ENCODE measurements around the gene SYCE3.

The SYCE3 gene

DNA sequence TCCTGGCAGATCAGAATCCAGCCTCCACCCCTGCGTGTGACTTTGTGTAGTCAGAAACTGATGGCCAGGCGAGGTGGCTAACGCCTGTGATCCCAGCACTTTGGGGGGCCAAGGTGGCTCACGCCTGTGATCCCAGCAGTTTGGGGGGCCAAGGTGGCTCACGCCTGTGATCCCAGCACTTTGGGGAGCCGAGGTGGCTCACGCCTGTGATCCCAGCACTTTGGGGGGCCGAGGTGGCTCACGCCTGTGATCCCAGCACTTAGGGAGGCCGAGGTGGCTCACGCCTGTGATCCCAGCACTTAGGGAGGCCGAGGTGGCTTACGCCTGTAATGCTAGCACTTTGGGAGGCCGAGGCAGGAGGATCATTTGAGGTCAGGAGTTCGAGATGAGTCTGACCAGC lies 49.5 kb downstream of the SYCE3 start:
- H3K27me3 ChIP-seq (ENCODE audit: control insufficient read depth in 1 of 2, insufficient read depth in 2 of 2, low read length in 2 of 2), result no peaks in the 10 kb centered on the region
- peaks cover 10 to 12% of the 10 kb centered on the region in 2 donors for H3K4me1 ChIP-seq (ENCODE audit: control insufficient read depth in 1 of 2, insufficient read depth in 2 of 2, low read length in 2 of 2)
- H3K27ac ChIP-seq (ENCODE audit: low read depth, low read length), result no peak overlapping the region
- no peaks in the 10 kb centered on the region for H3K9me3 ChIP-seq (ENCODE audit: control insufficient read depth in 1 of 2, low read length in 2 of 2)
- H3K36me3 ChIP-seq (ENCODE audit: control insufficient read depth in 1 of 2, insufficient read depth in 2 of 2, low read length in 2 of 2), result peaks cover 11 to 29% of the 10 kb centered on the region in 2 donors
- H3K4me3 ChIP-seq (ENCODE audit: low read depth in 1 of 2, low read length in 2 of 2), result no peak overlapping the region
- no peak overlapping the region for H3K9ac ChIP-seq (ENCODE audit: low read depth in 1 of 2, low read length in 2 of 2)

DNA sequence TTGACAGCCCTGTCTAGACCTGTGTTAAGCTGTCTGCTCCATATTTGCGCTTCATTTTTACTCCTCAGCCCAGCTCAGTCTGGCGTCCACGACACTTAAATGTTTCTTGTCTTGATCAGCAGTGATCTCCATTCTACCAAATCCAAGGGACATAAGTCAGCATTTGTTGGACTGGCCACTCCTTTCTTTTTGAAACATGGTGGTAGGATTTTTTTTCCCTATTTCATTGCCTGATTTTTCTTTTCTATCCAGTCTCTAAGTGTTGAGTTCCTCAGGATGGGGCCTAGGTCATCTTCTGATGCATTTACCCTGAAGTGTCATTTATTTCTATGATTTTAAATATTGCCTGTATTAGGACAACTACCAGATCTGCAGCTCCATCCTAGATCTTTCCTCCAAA lies 53.8 kb downstream of the SYCE3 start:
- peaks cover 10 to 27% of the 10 kb centered on the region in 2 donors for H3K4me1 ChIP-seq (ENCODE audit: control insufficient read depth in 1 of 2, insufficient read depth in 2 of 2, low read length in 2 of 2)
- H3K4me3 ChIP-seq (ENCODE audit: low read depth in 1 of 2, low read length in 2 of 2), result peak overlapping the region; percentile 72 to 90
- peaks cover 0 to 18% of the 10 kb centered on the region in 2 donors for H3K36me3 ChIP-seq (ENCODE audit: control insufficient read depth in 1 of 2, insufficient read depth in 2 of 2, low read length in 2 of 2)
- H3K27ac ChIP-seq (ENCODE audit: low read depth, low read length), result no peak overlapping the region
- no peaks in the 10 kb centered on the region for H3K9me3 ChIP-seq (ENCODE audit: control insufficient read depth in 1 of 2, low read length in 2 of 2)
- H3K9ac ChIP-seq (ENCODE audit: low read depth in 1 of 2, low read length in 2 of 2), result peak overlapping the region; percentile 49 to 66
- no peaks in the 10 kb centered on the region for H3K27me3 ChIP-seq (ENCODE audit: control insufficient read depth in 1 of 2, insufficient read depth in 2 of 2, low read length in 2 of 2)

- H3K9me3 ChIP-seq (ENCODE audit: control insufficient read depth in 1 of 2, low read length in 2 of 2), result no peaks in the 10 kb centered on the region
- H3K4me1 ChIP-seq (ENCODE audit: control insufficient read depth in 1 of 2, insufficient read depth in 2 of 2, low read length in 2 of 2), result peaks cover 10 to 27% of the 10 kb centered on the region in 2 donors
- peak within 1 kb of the TSS; percentile 81 to 94 for H3K4me3 ChIP-seq (ENCODE audit: low read depth in 1 of 2, low read length in 2 of 2)
- H3K36me3 ChIP-seq (ENCODE audit: control insufficient read depth in 1 of 2, insufficient read depth in 2 of 2, low read length in 2 of 2), result peaks cover 0 to 18% of the 10 kb centered on the region in 2 donors
- H3K9ac ChIP-seq (ENCODE audit: low read depth in 1 of 2, low read length in 2 of 2), result peak within 1 kb of the TSS; percentile 87 to 91
- H3K27me3 ChIP-seq (ENCODE audit: control insufficient read depth in 1 of 2, insufficient read depth in 2 of 2, low read length in 2 of 2), result no peaks in the 10 kb centered on the region
- H3K27ac ChIP-seq (ENCODE audit: low read depth, low read length), result peak within 1 kb of the TSS; percentile 88
Measured at GRCh38 chr22:50507991-50508884, 54.5 kb downstream of the SYCE3 start, which contains the start of gene NCAPH2. Gene NCAPH2 (plus strand): TSS chr22:50508224. CDS start chr22:50508338, 114 bp downstream.

GRCh38 chr22:50507421-50507990 lies 55.2 kb downstream of the SYCE3 start, which contains the start of gene LMF2:
Gene LMF2 (minus strand): TSS chr22:50507702. CDS start chr22:50507675, 27 bp downstream.
- peak within 1 kb of the TSS; percentile 81 to 94 for H3K4me3 ChIP-seq (ENCODE audit: low read depth in 1 of 2, low read length in 2 of 2)
- peaks cover 10 to 27% of the 10 kb centered on the region in 2 donors for H3K4me1 ChIP-seq (ENCODE audit: control insufficient read depth in 1 of 2, insufficient read depth in 2 of 2, low read length in 2 of 2)
- H3K9ac ChIP-seq (ENCODE audit: low read depth in 1 of 2, low read length in 2 of 2), result peak within 1 kb of the TSS; percentile 87 to 91
- H3K9me3 ChIP-seq (ENCODE audit: control insufficient read depth in 1 of 2, low read length in 2 of 2), result no peaks in the 10 kb centered on the region
- peak within 1 kb of the TSS; percentile 88 for H3K27ac ChIP-seq (ENCODE audit: low read depth, low read length)
- no peaks in the 10 kb centered on the region for H3K27me3 ChIP-seq (ENCODE audit: control insufficient read depth in 1 of 2, insufficient read depth in 2 of 2, low read length in 2 of 2)
- H3K36me3 ChIP-seq (ENCODE audit: control insufficient read depth in 1 of 2, insufficient read depth in 2 of 2, low read length in 2 of 2), result peaks cover 6 to 23% of the 10 kb centered on the region in 2 donors

DNA sequence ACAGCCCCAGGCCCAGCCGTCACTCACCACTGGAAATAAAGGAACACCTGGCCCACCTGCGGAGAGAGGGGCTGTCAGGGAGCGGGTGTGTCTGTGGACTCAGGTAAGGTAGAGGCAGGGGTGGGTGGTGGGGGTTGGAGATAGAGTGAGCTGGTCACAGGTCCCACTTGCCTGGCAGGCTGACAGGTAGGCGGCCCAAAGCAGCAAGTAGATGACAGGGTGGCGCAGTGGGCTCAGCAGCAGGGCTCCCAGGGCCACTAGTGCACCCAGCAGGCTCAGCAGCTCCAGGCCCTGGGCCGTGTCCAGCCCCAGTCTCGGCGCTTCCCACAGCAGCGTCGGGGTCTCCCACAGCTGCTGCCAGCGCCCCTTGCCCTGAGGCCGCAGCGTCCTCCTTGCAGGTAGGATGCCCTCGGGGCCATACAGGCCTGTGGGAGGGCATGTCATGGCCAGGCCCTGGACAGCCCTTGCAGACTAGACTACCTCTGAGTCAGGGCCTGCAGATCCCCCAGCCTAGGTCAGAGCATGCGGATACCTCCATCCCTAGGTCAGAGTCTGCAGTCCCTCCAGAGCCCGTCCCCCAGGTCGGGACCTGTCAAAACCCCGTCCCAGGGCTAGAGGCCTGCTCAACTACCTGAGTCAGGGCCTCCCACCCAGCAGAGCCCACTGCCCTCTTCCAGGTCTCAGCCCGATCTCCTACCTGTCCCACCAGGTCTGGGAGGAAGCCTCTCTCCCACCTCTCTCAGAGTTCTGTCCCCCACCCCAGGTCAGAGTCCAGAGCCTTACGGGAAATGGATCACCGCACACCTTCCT lies 55.9 kb downstream of the SYCE3 start:
- Histone ChIP-seq H3K27ac (ENCODE audit: low read depth, low read length) (peak overlapping the region; percentile 61), H3K27me3 (ENCODE audit: control insufficient read depth in 1 of 2, insufficient read depth in 2 of 2, low read length in 2 of 2) (no peaks in the 10 kb centered on the region), H3K4me3 (ENCODE audit: low read depth in 1 of 2, low read length in 2 of 2) (peak overlapping the region; percentile 81 to 94), H3K9ac (ENCODE audit: low read depth in 1 of 2, low read length in 2 of 2) (peak overlapping the region; percentile 87 to 91), H3K4me1 (ENCODE audit: control insufficient read depth in 1 of 2, insufficient read depth in 2 of 2, low read length in 2 of 2) (peaks cover 10 to 27% of the 10 kb centered on the region in 2 donors), H3K9me3 (ENCODE audit: control insufficient read depth in 1 of 2, low read length in 2 of 2) (no peaks in the 10 kb centered on the region), H3K36me3 (ENCODE audit: control insufficient read depth in 1 of 2, insufficient read depth in 2 of 2, low read length in 2 of 2) (peaks cover 6 to 21% of the 10 kb centered on the region in 2 donors)

DNA sequence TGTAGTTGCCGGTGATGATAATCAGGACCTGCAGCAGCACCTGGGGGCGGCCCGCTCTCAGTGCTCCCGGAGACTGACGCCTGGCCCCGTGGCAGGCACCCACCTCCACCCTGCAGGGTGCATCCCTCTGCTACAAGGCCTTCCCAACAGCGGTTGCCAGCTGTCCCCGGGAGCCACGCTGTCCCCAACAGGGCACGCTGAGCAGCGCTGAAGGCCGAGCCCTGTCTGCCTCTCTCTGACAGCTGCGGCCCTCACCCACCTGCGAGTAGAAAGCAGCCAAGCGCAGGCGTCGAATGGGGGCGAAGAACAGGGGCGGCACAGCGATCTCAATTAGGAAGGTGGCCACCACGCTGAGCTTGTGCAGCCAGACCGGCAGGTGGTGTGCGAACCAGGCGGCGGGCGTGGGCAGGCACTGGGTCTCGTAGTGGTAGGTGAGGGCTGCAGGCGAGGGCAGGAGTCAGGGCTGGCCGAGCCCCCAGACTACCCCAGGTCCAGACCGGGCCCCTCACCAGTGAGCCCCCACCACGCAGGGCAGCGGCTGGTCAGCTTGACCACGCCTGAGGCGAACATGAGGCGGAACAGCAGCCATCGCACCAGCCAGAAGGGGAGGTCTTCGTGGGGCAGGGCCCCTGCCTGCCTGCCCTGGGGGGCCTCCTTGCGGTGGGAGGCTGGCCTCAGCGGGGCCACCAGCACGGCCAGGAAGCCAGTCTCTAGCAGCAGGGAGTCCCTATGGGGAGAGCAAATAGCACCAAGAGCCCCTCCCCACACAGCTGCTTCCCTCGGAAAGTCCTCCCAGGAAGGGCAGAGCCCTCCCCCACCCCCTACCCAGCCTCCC lies 56.7 kb downstream of the SYCE3 start:
- H3K27ac ChIP-seq (ENCODE audit: low read depth, low read length), result no peak overlapping the region
- H3K4me3 ChIP-seq (ENCODE audit: low read depth in 1 of 2, low read length in 2 of 2), result peak overlapping the region; percentile 81 to 94
- no peaks in the 10 kb centered on the region for H3K9me3 ChIP-seq (ENCODE audit: control insufficient read depth in 1 of 2, low read length in 2 of 2)
- H3K4me1 ChIP-seq (ENCODE audit: control insufficient read depth in 1 of 2, insufficient read depth in 2 of 2, low read length in 2 of 2), result peaks cover 10 to 27% of the 10 kb centered on the region in 2 donors
- peaks cover 6 to 21% of the 10 kb centered on the region in 2 donors for H3K36me3 ChIP-seq (ENCODE audit: control insufficient read depth in 1 of 2, insufficient read depth in 2 of 2, low read length in 2 of 2)
- H3K9ac ChIP-seq (ENCODE audit: low read depth in 1 of 2, low read length in 2 of 2), result peak overlapping the region in 1 of 2 donors; percentile 87
- no peaks in the 10 kb centered on the region for H3K27me3 ChIP-seq (ENCODE audit: control insufficient read depth in 1 of 2, insufficient read depth in 2 of 2, low read length in 2 of 2)

- H3K27ac ChIP-seq (ENCODE audit: low read depth, low read length), result no peak overlapping the region
- H3K27me3 ChIP-seq (ENCODE audit: control insufficient read depth in 1 of 2, insufficient read depth in 2 of 2, low read length in 2 of 2), result no peaks in the 10 kb centered on the region
- H3K4me1 ChIP-seq (ENCODE audit: control insufficient read depth in 1 of 2, insufficient read depth in 2 of 2, low read length in 2 of 2), result peaks cover 10 to 27% of the 10 kb centered on the region in 2 donors
- peaks cover 6 to 21% of the 10 kb centered on the region in 2 donors for H3K36me3 ChIP-seq (ENCODE audit: control insufficient read depth in 1 of 2, insufficient read depth in 2 of 2, low read length in 2 of 2)
- H3K9me3 ChIP-seq (ENCODE audit: control insufficient read depth in 1 of 2, low read length in 2 of 2), result no peaks in the 10 kb centered on the region
- H3K9ac ChIP-seq (ENCODE audit: low read depth in 1 of 2, low read length in 2 of 2), result no peak overlapping the region
- H3K4me3 ChIP-seq (ENCODE audit: low read depth in 1 of 2, low read length in 2 of 2), result no peak overlapping the region
Measured at GRCh38 chr22:50505276-50505775, 57.4 kb downstream of the SYCE3 start.

- no peak overlapping the region for H3K4me3 ChIP-seq (ENCODE audit: low read depth in 1 of 2, low read length in 2 of 2)
Measured at GRCh38 chr22:50504369-50505211, 58.1 kb downstream of the SYCE3 start.

More at GRCh38 chr22:50504369-50505211, 58.1 kb downstream of the SYCE3 start:
- peaks cover 10 to 27% of the 10 kb centered on the region in 2 donors for H3K4me1 ChIP-seq (ENCODE audit: control insufficient read depth in 1 of 2, insufficient read depth in 2 of 2, low read length in 2 of 2)
- peaks cover 6 to 21% of the 10 kb centered on the region in 2 donors for H3K36me3 ChIP-seq (ENCODE audit: control insufficient read depth in 1 of 2, insufficient read depth in 2 of 2, low read length in 2 of 2)
- no peak overlapping the region for H3K9ac ChIP-seq (ENCODE audit: low read depth in 1 of 2, low read length in 2 of 2)
- H3K27me3 ChIP-seq (ENCODE audit: control insufficient read depth in 1 of 2, insufficient read depth in 2 of 2, low read length in 2 of 2), result no peaks in the 10 kb centered on the region
- H3K27ac ChIP-seq (ENCODE audit: low read depth, low read length), result no peak overlapping the region
- H3K9me3 ChIP-seq (ENCODE audit: control insufficient read depth in 1 of 2, low read length in 2 of 2), result no peaks in the 10 kb centered on the region

Data from duodenal mucosa (tissue), 2 donors.